ENCODE measurements around the gene PFN2. TPM values are rescaled to one million over a fixed set of nuclear protein-coding genes. Genes with fewer than 3 reads are reported as not detected.

The PFN2 gene
- total RNA-seq, 4 donors from 2014 or later = 64.1 to 208 (median 146) TPM

DNA sequence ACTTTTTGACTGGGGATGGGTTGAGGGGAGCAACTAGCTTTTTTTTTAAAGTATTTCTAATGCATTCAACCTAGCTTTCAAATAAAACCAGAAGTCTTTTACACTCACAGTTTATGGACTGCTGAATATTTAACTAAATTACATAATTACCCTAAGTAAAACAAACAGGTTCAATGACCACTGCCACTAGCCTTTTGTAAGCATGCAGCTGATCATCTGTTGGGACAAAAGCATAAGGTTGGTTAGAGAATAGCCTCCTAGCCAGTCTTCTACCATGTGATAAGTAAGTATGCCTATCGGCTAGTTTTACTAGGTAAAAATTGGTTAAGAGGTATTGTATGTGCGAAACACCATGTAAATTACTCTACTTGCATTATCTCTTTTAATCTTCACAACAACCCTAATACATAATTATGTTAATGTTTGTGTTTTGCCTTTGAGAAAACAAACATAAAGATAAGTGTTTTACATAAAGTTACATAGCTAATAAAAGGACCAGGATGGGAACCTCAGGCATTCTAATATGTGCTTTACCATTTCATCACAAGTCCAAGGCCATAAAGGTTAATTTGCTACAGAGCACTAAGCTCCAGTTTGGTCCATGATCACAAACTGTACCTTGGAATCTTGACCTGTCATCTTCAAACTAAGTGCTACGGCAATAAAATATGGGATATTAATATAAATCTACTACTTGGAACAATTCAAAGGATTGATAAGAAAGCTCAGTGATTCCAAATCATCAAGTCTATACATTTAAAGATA, 13.2 kb downstream of the PFN2 start:
- in situ Hi-C loops (cut with MboI; ENCODE audit: low sequenced_read_pairs in 4 of 4) = no loop called here
- H3K27me3 ChIP-seq = no peaks in the 10 kb centered on the region
- intact Hi-C loops (cut with DNase I; ENCODE audit: low total_unique reads) = no loop called here
- peaks cover 21 to 29% of the 10 kb centered on the region in 2 donors for H3K4me1 ChIP-seq
- H3K36me3 ChIP-seq = peaks cover 0 to 7% of the 10 kb centered on the region in 2 donors
- TF ChIP-seq POLR2A (IDR thresholded peaks at IDR 0.05) = no peak
- TF ChIP-seq, protein P1, sequence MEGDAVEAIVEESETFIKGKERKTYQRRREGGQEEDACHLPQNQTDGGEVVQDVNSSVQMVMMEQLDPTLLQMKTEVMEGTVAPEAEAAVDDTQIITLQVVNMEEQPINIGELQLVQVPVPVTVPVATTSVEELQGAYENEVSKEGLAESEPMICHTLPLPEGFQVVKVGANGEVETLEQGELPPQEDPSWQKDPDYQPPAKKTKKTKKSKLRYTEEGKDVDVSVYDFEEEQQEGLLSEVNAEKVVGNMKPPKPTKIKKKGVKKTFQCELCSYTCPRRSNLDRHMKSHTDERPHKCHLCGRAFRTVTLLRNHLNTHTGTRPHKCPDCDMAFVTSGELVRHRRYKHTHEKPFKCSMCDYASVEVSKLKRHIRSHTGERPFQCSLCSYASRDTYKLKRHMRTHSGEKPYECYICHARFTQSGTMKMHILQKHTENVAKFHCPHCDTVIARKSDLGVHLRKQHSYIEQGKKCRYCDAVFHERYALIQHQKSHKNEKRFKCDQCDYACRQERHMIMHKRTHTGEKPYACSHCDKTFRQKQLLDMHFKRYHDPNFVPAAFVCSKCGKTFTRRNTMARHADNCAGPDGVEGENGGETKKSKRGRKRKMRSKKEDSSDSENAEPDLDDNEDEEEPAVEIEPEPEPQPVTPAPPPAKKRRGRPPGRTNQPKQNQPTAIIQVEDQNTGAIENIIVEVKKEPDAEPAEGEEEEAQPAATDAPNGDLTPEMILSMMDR (IDR thresholded peaks at IDR 0.05 in 4 of 5, conservative IDR thresholded peaks at IDR 0.05 in 1 of 5) = no peak
- no peak for DNase-seq
- H3K4me3 ChIP-seq = no peak overlapping the region
- H3K9me3 ChIP-seq = no peaks in the 10 kb centered on the region
- ATAC-seq = no peak
- H3K27ac ChIP-seq = peak overlapping the region in 2 of 4 donors; percentile 0 to 9

DNA sequence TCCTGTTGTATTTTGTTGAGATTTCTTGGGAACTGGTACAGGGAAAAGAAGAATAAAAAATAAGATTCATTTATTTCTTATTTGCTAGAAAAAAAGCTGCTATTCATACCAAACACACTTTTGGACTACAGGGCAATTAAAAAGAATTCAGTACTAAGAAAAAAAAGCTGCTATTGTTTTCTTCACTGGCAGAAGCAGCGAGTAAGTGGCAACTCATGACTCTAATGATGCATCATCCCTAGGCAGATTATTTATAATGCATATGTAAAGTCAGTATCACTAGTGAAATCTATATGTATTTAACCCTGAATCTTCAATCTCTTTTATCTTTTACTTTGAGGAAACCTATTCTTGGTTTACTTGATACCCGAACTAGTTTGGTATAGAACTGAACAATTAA, 15.2 kb downstream of the PFN2 start:
- in situ Hi-C loops (cut with MboI; ENCODE audit: low sequenced_read_pairs in 4 of 4) = no loop called here
- TF ChIP-seq, protein P1 (IDR thresholded peaks at IDR 0.05 in 4 of 5, conservative IDR thresholded peaks at IDR 0.05 in 1 of 5) = no peak
- no peak for TF ChIP-seq POLR2A (IDR thresholded peaks at IDR 0.05)
- H3K4me3 ChIP-seq = no peak overlapping the region
- DNase-seq = no peak
- intact Hi-C loops (cut with DNase I; ENCODE audit: low total_unique reads) = no loop called here
- H3K4me1 ChIP-seq = peaks cover 26 to 29% of the 10 kb centered on the region in 2 donors
- no peak for ATAC-seq
- no peaks in the 10 kb centered on the region for H3K27me3 ChIP-seq
- H3K27ac ChIP-seq = no peak overlapping the region
- H3K9me3 ChIP-seq = no peaks in the 10 kb centered on the region
- peaks cover 0 to 7% of the 10 kb centered on the region in 2 donors for H3K36me3 ChIP-seq

DNA sequence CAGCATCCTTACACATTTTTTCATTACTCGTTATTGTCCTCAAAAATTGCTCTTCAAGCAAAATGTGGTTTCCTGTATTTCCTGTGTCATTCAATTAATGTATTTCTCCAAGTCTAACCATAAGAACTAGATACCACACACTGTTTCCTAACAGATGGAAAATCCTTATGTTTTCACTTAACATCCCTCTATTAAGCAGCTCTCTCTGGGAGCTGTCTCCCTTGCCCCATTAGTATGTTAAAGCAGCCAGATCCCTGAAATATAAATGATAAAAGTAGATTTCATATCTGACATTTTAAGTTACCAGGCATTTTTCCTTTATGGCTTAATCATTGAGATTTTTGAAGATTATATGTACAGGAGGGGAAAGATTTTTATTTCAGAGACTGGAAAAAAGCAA, 15.9 kb downstream of the PFN2 start:
- ATAC-seq (no peak), DNase-seq (no peak)
- H3K4me3 ChIP-seq = no peak overlapping the region
- no peak for TF ChIP-seq POLR2A (IDR thresholded peaks at IDR 0.05)
- TF ChIP-seq, protein P1 (IDR thresholded peaks at IDR 0.05 in 4 of 5, conservative IDR thresholded peaks at IDR 0.05 in 1 of 5) = no peak
- peaks cover 26 to 29% of the 10 kb centered on the region in 2 donors for H3K4me1 ChIP-seq
- intact Hi-C loops (cut with DNase I; ENCODE audit: low total_unique reads) = no loop called here
- no peaks in the 10 kb centered on the region for H3K9me3 ChIP-seq
- in situ Hi-C loops (cut with MboI; ENCODE audit: low sequenced_read_pairs in 4 of 4) = no loop called here
- H3K27me3 ChIP-seq = no peaks in the 10 kb centered on the region
- no peak overlapping the region for H3K27ac ChIP-seq
- H3K36me3 ChIP-seq = peaks cover 0 to 7% of the 10 kb centered on the region in 2 donors

DNA sequence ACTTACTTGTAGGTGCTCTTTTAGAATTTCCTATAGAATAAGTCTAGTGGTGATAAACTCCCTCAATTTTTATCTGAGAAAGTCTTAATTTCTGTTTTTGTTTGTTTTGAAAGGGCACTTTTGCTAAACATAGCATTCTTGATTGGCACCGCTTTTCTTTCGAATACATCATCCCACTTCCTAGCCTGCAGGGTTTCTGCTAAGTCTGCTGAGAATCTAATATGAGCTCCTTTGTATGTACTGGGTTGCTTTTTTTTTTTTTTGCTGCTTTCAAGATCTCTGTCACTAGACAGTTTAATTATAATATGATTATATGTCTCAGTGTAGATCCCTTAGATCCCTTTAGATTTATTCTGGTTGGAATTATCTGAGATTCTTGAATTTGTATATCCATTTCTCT, 21.5 kb downstream of the PFN2 start:
- in situ Hi-C loops (cut with MboI; ENCODE audit: low sequenced_read_pairs in 4 of 4) = loop anchor here in 3 of 4 donors (25.0 kb wide), 1 partner anchor 538 kb away; no protein-coding TSS in a partner anchor
- TF ChIP-seq, protein P1 (IDR thresholded peaks at IDR 0.05 in 4 of 5, conservative IDR thresholded peaks at IDR 0.05 in 1 of 5) = no peak
- TF ChIP-seq POLR2A (IDR thresholded peaks at IDR 0.05) = no peak
- no peak overlapping the region for H3K4me3 ChIP-seq

More for the DNA sequence above, 21.5 kb downstream of the PFN2 start:
- H3K27me3 ChIP-seq = no peaks in the 10 kb centered on the region
- DNase-seq = no peak
- no peak for ATAC-seq
- peaks cover 0 to 17% of the 10 kb centered on the region in 2 donors for H3K36me3 ChIP-seq
- no peak overlapping the region for H3K27ac ChIP-seq
- H3K4me1 ChIP-seq = peaks cover 21% of the 10 kb centered on the region in 2 donors
- intact Hi-C loops (cut with DNase I; ENCODE audit: low total_unique reads) = no loop called here
- H3K9me3 ChIP-seq = no peaks in the 10 kb centered on the region

Data from gastrocnemius medialis (tissue), 4 donors.